ENCODE measurements around the gene TSPAN31.

The TSPAN31 gene

DNA sequence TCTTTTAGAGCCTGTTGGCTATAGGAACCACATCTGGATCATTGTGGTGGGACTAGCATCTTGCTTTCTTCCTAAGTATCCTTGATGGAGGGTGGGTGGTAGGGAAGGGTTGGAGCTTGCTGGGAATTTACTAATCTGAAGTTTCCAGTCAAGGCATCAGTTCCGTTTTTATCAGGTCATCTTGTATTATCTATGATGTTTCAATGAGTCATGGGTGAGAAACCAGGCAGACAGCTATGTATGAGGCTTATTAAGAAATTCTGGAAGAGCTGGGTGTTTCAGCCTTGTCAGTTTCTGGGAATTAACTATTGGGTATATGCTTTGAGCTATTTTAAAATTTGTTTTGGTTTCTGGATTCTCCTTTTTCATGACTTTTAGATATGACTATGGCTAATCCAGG, 49.1 kb downstream of the TSPAN31 start:
- no peak for DNase-seq

DNA sequence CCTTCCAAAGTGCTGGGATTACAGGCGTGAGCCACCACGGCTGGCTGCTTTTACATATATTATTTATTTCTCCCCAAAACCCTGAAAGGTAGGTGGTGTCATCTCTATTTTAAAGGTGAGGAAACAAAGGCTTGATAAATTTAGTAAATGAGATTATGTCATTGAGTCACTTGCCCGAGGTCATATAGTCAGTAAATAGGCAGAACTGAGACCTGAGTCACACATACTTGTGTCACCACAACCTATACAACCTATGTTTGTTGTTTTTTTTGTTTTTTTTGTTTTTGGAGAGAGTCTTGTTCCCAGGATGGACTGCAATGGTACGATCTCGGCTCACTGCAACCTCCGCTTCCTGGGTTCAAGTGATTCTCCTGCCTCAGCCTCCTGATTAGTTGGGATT, 50.5 kb downstream of the TSPAN31 start:
- Mint-ChIP-seq H3K27ac (no peak overlapping the region), H3K36me3 (ENCODE audit: low read depth) (peaks cover 68% of the 10 kb centered on the region), H3K4me3 (no peak overlapping the region), H3K27me3 (ENCODE audit: low read depth, poor library complexity) (no peaks in the 10 kb centered on the region), H3K9me3 (no peaks in the 10 kb centered on the region), H3K4me1 (no peaks in the 10 kb centered on the region)
- DNase-seq: no peak
- TF ChIP-seq, protein P1, sequence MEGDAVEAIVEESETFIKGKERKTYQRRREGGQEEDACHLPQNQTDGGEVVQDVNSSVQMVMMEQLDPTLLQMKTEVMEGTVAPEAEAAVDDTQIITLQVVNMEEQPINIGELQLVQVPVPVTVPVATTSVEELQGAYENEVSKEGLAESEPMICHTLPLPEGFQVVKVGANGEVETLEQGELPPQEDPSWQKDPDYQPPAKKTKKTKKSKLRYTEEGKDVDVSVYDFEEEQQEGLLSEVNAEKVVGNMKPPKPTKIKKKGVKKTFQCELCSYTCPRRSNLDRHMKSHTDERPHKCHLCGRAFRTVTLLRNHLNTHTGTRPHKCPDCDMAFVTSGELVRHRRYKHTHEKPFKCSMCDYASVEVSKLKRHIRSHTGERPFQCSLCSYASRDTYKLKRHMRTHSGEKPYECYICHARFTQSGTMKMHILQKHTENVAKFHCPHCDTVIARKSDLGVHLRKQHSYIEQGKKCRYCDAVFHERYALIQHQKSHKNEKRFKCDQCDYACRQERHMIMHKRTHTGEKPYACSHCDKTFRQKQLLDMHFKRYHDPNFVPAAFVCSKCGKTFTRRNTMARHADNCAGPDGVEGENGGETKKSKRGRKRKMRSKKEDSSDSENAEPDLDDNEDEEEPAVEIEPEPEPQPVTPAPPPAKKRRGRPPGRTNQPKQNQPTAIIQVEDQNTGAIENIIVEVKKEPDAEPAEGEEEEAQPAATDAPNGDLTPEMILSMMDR (IDR thresholded peaks at IDR 0.05): no peak

More for the DNA sequence above, 49.1 kb downstream of the TSPAN31 start:
- Mint-ChIP-seq H3K36me3 (ENCODE audit: low read depth) (peaks cover 67% of the 10 kb centered on the region), H3K27me3 (ENCODE audit: low read depth, poor library complexity) (no peaks in the 10 kb centered on the region), H3K9me3 (no peaks in the 10 kb centered on the region), H3K4me3 (no peak overlapping the region), H3K4me1 (no peaks in the 10 kb centered on the region), H3K27ac (no peak overlapping the region)
- TF ChIP-seq, protein P1 (IDR thresholded peaks at IDR 0.05): no peak

DNA sequence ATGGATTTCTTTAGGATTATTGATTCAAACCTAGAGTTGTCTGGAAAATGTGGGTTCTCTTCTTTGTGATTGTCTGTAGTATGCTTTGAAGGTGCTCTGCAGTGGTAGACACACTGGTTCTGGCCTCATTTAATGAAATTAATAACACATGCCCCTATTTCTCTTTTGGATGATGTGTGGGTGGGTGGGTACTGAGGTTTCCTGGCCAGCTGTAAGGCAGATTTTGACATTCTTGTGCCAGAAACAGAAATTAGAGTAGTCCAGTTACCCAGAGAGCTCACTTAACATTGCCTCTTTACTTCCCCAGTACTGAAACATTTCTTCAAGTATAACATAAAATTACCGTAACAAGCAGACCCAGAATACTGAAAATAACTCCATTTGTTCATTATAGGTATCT, 52.2 kb downstream of the TSPAN31 start:
- DNase-seq: no peak
- no peaks in the 10 kb centered on the region for H3K9me3 Mint-ChIP-seq
- no peak overlapping the region for H3K4me3 Mint-ChIP-seq
- no peaks in the 10 kb centered on the region for H3K27me3 Mint-ChIP-seq (ENCODE audit: low read depth, poor library complexity)
- TF ChIP-seq, protein P1 (IDR thresholded peaks at IDR 0.05): no peak
- peaks cover 57% of the 10 kb centered on the region for H3K36me3 Mint-ChIP-seq (ENCODE audit: low read depth)
- no peak overlapping the region for H3K27ac Mint-ChIP-seq
- H3K4me1 Mint-ChIP-seq: no peaks in the 10 kb centered on the region

DNA sequence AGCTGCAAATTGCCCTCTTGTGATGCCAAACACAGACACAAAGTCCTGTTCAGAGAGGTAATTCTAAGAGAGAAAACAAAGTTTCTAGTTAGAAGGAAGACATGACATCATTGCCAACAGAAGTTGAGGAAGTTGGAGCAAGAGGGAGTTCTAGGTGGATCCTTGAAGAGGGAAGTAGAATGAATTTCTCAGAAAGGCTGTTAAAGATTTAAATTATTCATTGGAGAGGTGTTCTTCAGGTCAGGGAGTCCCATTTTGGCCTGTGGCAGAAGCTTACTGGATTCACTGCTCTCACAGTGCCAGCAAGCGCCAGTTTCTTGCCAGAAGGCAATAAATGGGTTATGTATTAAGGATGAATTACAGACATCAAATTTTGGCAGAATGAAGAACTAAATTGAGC, 53.1 kb downstream of the TSPAN31 start:
- Mint-ChIP-seq H3K4me1 (no peaks in the 10 kb centered on the region), H3K36me3 (ENCODE audit: low read depth) (peaks cover 47% of the 10 kb centered on the region), H3K27ac (no peak overlapping the region), H3K9me3 (no peaks in the 10 kb centered on the region), H3K4me3 (no peak overlapping the region), H3K27me3 (ENCODE audit: low read depth, poor library complexity) (no peaks in the 10 kb centered on the region)
- no peak for DNase-seq
- TF ChIP-seq, protein P1 (IDR thresholded peaks at IDR 0.05): no peak
